NB4 (cell line): ENCODE results near the gene DSCAML1.

Experiments
- CTCF ChIP-seq: IDR thresholded peaks from one replicate; pipeline ENCODE4 v1.5.1; 2012; ENCODE audit warnings: low read depth, low read length
- POLR2A ChIP-seq: IDR thresholded peaks from 2 replicates; pipeline ENCODE4 v1.6.1; 2011; ENCODE audit warnings: mild to moderate bottlenecking; ENCODE audit not compliant: insufficient read length; ENCODE audit errors: extremely low read depth
- TF ChIP-seq, protein P1 (sequence below): IDR thresholded peaks from 2 replicates; pipeline ENCODE4 v1.6.1; 2011; ENCODE audit warnings: low read depth, low read length

DNA sequence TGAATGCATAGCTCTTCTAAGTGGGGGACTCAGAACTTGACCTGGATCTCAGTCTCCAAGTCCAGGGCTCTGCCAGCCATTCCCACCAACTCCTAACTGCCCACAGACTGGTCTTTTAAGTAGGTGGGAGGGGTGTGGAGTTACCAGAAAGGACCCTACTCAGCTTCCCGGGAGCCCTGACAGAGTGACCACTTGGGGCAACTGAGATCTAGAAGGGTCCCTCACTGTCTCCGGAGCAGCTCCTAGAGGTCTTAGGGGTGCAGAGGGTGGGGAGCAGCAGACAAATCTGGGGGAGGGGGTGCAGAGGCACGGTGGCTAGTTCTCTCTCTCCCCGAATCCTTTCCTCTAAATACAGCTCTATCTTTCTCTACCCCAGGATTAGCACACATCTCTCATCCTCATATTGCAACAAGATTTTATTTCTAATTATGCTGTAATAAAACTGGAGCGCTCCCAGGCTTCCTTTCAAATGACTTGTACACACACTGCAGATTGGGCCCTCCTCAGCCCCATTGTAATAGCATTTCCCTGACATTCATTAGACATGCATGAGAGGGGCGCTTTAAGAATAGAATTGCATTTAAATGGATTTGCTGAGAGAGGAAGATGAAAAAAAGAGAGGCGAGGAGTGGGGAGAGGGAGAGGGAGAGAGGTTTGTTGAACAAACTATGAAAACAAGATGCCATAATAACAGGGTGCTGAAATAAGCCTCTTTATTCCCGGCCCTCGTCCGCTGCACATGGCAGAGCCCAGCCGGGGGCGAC lies 250.4 kb downstream of the DSCAML1 start:
- TF ChIP-seq CTCF (no peak), POLR2A (no peak)
- TF ChIP-seq, protein P1, sequence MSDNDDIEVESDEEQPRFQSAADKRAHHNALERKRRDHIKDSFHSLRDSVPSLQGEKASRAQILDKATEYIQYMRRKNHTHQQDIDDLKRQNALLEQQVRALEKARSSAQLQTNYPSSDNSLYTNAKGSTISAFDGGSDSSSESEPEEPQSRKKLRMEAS, result no peak
